Left renal pelvis (tissue), 4 donors: Measurements from ENCODE around the gene BCL6. TPM values are rescaled to one million over a fixed set of nuclear protein-coding genes. Genes with fewer than 3 reads are reported as not detected.
A peak's percentile ranks its signal among the peaks of the same experiment; 100 is the strongest.

Source experiments
- DNase-seq, 4 donors: peaks; one replicate each; pipeline ENCODE4 v3.0.0-alpha.2; 2013; ENCODE audit warnings: low read depth in 4 of 4, low spot score in 3 of 4
- polyA plus RNA-seq, 4 donors: library from polyadenylated mRNA; unstranded; fragments of 120-200 nt; gene quantifications; one replicate each; pipeline ENCODE4 v1.2.1, GENCODE V29; 2013; ENCODE audit not compliant: insufficient read length in 4 of 4

Gene BCL6
- 10 to 100 TPM in 3 of 4 donors, 1 to 10 TPM in 1; 9.2 to 14.9 (median 12.6) TPM for polyA plus RNA-seq

- DNase-seq: peak; percentile 95 to 98 (median 98)
Observed at GRCh38 chr3:187745201-187746058, at the start of gene BCL6. BCL6 (minus strand) TSS chr3:187745468; CDS start chr3:187733693, 11,775 bp downstream.

DNA sequence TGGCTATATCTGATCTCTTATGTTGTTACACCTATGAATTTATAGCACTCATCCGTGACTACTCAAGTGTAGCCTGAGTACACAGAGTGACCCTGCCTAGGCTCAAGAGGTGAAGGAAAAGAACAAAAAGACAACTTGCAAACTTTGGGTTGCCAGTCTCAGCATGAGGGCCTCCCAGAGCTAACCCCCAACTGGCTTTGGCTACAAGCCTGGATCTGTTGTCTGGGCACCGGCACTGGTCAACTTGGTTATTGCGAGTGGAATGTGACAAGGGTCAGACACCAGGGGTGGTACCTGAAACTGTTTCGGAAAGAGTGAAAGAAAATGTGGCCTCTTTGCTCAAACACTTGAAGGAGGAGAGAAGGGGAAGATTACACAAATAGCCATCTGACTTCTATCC, 49.5 kb upstream of the BCL6 start:
- no peak for DNase-seq

DNA sequence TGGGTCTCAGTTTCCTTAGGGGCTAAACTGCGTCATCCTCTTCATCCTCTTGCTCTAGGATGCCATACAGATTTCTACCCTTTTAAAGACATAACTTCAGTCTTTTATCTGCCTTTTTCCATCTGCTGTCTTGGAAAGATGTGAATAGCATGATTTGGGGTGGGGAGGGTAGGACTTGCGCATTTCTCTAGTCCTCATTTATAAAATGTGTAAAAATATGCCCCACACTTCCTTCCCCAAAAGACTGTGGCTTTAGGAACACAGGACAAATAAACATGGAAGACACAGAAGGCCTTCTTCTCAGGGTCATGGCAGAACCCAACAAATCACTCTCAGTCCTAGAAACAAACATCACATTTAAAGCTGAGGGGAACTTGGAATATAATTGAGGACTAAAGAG, 48.4 kb upstream of the BCL6 start:
- no peak for DNase-seq

DNA sequence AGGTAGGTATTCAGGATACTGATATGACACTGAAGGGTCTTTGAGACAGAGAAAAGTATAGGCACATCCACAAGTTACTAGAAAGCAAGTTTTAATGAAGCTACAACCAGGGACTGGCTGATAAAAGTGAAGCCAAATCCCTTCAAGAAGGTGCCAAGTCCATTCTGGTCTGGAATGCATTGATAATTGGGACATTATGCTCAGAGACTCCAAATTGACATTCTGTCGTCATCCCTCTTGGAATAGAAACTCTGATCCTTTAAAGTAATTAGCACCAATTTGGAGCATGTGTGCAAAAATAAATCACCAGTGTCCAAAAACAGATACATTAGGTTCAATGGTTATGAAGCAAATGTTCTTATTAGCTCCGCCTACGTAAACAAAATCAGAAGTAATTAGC, 47.3 kb upstream of the BCL6 start:
- no peak for DNase-seq

GRCh38 chr3:187789872-187790271, 44.6 kb upstream of the BCL6 start:
- no peak for DNase-seq

DNA sequence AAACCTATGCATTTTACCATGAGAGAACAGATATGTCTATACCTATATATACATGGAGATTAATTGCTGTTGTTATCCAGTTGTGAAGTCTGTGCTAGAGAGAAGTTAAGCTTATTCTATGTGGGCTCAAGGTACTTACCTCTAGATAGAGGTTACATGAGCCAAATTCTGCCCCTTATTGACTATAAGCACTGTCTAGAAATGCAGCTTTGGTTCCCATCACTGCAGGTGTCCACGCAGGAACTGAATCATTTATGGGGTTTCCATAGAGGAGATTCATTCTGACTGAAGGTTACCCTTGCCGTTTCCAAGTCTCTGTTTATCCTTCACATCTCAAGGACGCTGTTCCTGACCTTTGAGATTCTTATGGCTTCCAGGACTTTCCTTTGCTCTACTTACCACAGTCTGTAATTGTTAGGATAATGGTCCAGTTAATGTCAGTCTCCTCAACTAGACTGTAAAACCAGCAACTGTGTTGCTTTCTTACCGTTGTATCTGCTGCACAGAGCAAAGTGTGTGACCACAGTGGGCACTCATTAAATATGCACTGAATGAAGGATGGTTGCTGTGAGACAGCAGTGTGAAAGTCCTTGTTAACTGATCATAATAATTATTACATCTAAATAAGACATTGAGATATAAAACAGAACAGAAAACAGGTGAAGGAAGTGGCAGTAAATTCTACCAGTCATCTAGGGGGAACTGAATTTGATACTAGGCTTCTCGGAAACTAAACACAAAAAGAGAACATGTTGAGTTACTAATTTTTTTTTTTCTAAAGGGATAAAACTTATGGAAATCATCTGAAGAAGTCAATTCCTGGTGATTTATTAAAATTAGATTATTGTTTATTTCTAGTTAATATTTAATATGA, 44.0 kb upstream of the BCL6 start:
- no peak for DNase-seq

- DNase-seq: no peak
Observed at GRCh38 chr3:187783098-187783497, 37.8 kb upstream of the BCL6 start.

GRCh38 chr3:187782006-187782405, 36.7 kb upstream of the BCL6 start:
- DNase-seq: no peak

DNA sequence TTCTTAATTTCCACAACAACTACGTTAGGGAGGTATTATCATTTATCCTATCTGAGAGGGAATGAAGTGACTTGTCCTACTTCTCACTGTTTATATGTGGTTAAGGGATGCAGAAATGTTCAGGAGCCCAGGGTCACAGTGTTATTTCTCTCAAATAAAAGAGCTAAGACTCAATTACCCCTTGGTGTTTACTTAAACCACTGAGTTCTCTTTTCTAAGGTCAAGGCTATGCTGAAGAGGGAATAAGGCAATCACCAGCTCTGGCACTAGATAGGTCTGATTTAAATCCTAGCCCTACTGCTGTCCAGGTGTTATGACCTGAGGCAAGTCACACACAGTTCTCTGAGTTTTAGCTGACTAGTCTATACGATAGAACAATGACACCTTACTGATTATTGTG, 35.7 kb upstream of the BCL6 start:
- no peak for DNase-seq

- no peak for DNase-seq
Observed at GRCh38 chr3:187778726-187779125, 33.5 kb upstream of the BCL6 start.

DNA sequence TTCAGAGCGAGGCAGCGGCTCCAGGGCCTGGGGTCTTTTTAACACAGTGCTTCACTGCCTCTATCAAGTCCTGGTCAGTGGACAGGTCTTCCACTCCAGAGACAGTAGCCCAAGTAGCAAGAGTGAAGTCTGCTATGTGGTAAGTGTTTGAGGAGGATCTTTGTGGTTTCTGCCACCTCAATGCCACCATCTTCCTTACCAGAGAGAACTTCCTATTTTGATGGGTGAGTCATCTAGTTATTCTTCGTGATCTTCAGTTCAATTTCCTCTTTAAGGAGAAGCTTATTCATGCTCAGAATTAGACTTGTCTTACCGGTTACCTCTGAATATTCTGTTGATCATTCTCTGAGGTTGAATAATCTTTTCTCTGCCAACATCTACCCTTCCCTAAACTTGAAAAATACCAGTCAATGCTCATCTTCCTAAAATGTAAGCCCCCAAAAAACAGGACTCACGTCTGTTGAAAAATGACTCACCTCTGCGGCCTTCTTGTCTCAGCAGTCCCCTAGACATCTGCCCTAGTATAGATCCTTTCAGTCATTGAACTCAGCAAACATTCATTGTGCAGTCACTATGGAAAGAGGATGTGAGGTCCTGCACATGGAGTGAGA, 32.2 kb upstream of the BCL6 start:
- no peak for DNase-seq

GRCh38 chr3:187775549-187775948, 30.3 kb upstream of the BCL6 start:
- DNase-seq: no peak

DNA sequence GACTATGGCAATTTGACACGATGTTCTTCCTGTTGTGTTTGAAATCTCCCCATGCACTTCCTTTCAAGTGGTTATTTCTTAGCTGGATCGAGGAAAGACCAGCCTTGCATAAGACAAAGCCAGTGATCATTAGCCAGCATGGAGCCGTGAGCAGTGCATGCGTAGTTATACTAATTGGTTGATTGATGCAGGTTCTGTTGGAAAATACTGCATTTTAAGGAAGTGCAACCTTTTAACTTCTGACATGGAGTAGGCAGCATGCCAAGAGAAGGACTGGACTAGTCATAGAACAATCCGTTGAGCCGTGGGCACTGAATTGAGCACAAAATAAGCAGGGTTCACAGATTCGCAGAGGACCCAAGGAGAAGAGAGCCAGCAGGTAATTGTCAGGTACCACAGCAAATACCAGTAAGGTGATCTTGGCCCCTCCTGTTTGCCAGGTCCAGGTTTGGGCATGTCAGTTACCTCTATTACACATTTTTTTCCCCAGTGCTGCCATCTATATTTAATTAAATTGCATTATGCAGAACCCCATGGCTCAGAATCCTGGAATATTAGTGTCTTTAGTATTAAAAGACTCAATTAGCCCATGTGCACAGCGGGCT, 29.0 kb upstream of the BCL6 start:
- DNase-seq: no peak

GRCh38 chr3:187773233-187774184, 28.2 kb upstream of the BCL6 start:
- DNase-seq: no peak

DNA sequence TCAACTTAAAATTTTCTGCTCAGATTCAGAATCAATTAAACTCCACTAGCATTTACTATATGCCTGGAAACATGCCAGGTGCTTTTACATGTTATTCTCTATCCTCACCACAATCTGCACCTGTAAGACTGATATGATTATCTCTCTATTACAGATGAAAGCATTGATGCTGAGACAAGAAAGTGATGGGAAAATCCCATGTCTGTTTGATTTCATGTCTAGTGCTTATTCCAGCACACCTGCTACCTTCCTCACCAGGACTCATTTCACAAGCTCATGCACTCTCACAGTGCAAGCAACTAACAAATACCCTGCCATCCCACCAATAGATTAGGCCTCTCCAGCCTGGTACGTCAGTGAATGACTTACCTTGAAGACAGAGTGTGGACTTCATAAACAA, 25.0 kb upstream of the BCL6 start:
- DNase-seq: no peak

GRCh38 chr3:187769771-187770170, 24.5 kb upstream of the BCL6 start:
- no peak for DNase-seq

GRCh38 chr3:187767266-187768012, 22.2 kb upstream of the BCL6 start:
- DNase-seq: no peak

- no peak for DNase-seq
Observed at GRCh38 chr3:187765342-187765741, 20.1 kb upstream of the BCL6 start.
